GM12864 (cell line): Measurements from ENCODE around the gene STRN3.
"Not testable (repeated sequence)": the region's sequence is repeated elsewhere in the genome, so short reads cannot be mapped to it uniquely, and the experiment has no call there.

Experiments
- DNase-seq: peaks from one replicate; pipeline ENCODE4 v3.0.0-alpha.2; 2011; ENCODE audit warnings: low read depth
- H3K4me3 ChIP-seq: 2 replicates; pipeline ENCODE4 v1.5.1; 2011; ENCODE audit warnings: mild to moderate bottlenecking, low read depth, low read length, control low read depth
- TF ChIP-seq, protein P1 (sequence below): IDR thresholded peaks from 2 replicates; pipeline ENCODE4 v1.5.1; 2011; ENCODE audit warnings: low read depth, mild to moderate bottlenecking, moderate library complexity, low read length, control low read depth, inconsistent platforms; ENCODE audit errors: missing control alignments

The STRN3 gene

DNA sequence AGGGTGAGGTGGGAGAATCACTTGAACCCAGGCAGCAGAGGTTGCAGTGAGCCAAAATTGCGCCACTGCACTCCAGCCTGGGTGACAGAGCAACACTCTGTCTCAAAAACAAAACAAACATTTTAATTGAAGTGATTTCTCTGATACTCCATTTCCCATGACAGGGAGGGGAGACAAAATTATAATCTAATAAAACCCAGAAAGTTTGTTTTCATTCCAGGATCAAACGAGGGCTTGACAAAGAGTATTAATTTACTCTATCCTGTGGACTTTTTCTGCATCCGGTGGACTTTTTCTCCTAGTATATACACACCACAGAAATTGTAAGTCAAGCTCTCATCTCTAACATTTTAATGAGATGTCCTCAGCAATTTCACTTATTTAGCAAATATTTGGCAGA, 15.2 kb downstream of the STRN3 start:
- TF ChIP-seq, protein P1, sequence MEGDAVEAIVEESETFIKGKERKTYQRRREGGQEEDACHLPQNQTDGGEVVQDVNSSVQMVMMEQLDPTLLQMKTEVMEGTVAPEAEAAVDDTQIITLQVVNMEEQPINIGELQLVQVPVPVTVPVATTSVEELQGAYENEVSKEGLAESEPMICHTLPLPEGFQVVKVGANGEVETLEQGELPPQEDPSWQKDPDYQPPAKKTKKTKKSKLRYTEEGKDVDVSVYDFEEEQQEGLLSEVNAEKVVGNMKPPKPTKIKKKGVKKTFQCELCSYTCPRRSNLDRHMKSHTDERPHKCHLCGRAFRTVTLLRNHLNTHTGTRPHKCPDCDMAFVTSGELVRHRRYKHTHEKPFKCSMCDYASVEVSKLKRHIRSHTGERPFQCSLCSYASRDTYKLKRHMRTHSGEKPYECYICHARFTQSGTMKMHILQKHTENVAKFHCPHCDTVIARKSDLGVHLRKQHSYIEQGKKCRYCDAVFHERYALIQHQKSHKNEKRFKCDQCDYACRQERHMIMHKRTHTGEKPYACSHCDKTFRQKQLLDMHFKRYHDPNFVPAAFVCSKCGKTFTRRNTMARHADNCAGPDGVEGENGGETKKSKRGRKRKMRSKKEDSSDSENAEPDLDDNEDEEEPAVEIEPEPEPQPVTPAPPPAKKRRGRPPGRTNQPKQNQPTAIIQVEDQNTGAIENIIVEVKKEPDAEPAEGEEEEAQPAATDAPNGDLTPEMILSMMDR = no peak
- no peak for DNase-seq
- H3K4me3 ChIP-seq = no peak overlapping the region

DNA sequence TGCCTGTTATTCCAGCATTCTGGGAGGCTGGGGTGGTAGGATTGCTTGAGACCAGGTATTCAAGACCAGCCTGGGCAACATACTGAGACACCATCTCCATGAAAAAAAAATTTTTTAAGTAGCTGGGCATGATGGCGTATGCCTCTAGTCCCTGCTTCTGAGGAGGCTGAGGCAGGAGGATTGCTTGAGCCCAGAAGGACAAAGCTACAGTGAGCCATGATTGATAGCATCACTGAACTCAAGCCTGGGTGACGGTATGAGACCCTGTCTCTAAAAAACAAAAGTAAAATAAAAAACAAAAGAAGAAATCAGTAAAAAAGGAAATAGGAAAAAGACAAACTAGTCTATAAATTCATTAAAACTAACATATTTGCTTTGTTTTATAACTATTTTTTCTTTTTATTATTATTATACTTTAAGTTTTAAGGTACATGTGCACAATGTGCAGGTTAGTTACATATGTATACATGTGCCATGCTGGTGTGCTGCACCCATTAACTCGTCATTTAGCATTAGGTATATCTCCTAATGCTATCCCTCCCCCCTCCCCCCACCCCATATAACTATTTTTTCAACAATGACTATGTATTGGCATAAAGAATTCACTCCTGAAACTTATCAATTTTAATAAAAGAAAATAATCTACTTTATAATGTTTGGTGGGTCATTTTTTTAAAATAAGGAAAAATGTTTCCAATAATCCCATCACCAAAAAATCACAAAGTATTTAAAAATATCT, 16.2 kb downstream of the STRN3 start:
- no peak overlapping the region for H3K4me3 ChIP-seq
- TF ChIP-seq, protein P1 = no peak
- DNase-seq = no peak

DNA sequence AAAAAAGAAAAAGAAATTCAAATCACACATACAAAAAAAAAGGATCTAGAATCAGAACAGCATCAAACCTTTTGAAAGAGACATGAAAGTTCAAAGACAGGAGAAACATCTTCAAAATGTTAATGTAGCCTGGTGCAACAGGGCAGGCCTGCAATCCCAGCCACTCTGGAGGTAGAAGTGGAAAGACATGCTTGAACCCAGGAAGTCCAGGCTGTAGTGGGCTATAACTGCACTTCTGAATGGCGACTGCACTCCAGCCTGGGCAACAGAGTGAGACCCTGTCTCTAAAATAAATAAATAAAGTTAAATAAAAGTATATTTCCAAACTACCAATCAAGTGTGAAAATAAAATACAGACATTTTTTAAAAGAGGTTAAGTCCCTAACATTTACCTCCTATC, 19.5 kb downstream of the STRN3 start:
- no peak for DNase-seq
- TF ChIP-seq, protein P1 = no peak
- no peak overlapping the region for H3K4me3 ChIP-seq

GRCh38 chr14:31004007-31004406, 22.2 kb downstream of the STRN3 start:
- not testable (repeated sequence) for DNase-seq, H3K4me3 ChIP-seq

DNA sequence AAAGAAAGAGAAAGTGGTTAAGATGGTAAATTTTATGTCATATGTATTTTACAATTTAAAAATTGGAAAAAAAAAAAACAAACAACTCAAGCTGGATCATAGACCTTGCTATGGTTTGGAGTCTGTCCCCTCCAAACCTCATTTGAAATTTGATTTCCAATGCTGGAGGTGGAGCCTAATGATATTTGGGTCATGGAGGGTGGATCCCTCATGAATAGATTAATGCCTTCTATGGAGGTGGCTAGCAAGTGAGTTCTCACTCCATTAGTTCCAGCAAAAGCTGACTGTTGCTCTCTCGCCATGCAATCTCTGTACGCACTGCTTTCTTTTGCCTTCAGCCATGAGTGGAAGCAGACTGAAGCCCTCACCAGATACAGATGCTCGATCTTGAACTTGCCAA, 22.9 kb downstream of the STRN3 start:
- TF ChIP-seq, protein P1 = no peak
- no peak for DNase-seq
- H3K4me3 ChIP-seq = no peak overlapping the region

DNA sequence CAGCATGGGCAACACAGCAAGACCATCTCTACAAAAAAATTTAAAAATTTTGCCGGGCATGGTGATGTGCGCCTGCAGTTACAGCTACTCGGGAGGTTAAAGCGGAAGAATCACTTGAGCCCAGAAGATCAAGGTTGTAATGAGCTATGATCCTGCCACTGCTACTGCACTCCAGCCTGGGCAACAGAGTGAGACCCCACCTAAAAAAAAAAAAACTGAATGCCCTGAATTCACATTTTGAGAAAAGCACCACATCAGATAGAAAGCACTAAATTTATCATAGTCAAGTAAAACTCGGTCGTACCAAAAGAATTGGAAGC, 24.9 kb downstream of the STRN3 start:
- TF ChIP-seq, protein P1 = no peak
- no peak for DNase-seq
- H3K4me3 ChIP-seq = no peak overlapping the region

DNA sequence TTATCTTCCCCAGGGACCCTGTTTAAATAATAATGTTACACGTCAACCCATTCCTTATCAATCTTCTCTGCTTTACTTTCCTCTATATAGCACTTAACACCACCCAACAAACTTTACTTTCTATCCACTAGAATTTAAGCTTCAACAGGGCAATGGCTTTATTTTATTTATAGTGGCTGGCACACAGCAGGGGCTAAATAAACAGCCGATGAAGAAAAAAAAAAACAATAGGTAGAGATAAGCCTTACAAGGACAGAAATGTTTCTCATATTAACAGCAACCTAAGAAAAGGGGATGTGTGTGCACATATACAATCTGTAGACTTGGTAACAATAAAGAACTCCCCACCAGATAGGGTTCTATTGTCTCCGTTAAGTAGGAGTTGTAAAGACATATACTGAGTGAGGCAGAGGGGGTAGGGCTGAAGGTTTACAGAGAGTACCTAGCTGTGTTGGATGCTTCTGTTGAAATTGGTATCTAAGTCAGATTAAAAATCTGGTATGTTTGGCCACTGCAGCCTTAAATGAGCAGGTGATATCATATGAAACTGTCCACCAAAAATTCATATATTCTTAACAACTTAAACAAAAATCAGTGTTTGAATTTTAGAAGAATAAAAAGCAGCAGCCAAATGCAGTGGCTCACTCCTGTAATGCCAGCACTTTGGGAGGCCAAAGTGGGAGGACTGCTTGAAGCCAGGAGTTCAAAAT, 25.4 kb downstream of the STRN3 start:
- no peak overlapping the region for H3K4me3 ChIP-seq
- TF ChIP-seq, protein P1 = no peak
- DNase-seq = no peak
